HG03025 (cell line): ENCODE results near the gene TRIM4.

ENCODE experiments used
- ATAC-seq: cut with Tn5 transposase; IDR thresholded peaks from one replicate; pipeline ENCODE4 v1.9.1; 2021; ENCODE audit warnings: mild to moderate bottlenecking, moderate library complexity; ENCODE audit not compliant: unreplicated experiment, low FRiP score

Gene TRIM4

GRCh38 chr7:99848420-99849216 is 70.7 kb downstream of the TRIM4 start:
- ATAC-seq: no peak

- no peak for ATAC-seq
Measured at GRCh38 chr7:99844328-99844727, 75.0 kb downstream of the TRIM4 start.

GRCh38 chr7:99843808-99844207 is 75.5 kb downstream of the TRIM4 start:
- ATAC-seq: no peak

GRCh38 chr7:99842926-99843325 is 76.4 kb downstream of the TRIM4 start:
- no peak for ATAC-seq
